ENCODE data around the gene ARIH2. TPM values are rescaled to one million over a fixed set of nuclear protein-coding genes. Genes with fewer than 3 reads are reported as not detected.

Gene ARIH2
- total and polyA plus RNA-seq, 2 experiments from 2014 or later = 76.4 to 118 TPM

- no peak overlapping the region for H3K4me2 ChIP-seq
- DNase-seq (ENCODE audit: low spot score) (no peak), ATAC-seq (no peak)
- Mint-ChIP-seq H3K9me3 (no peaks in the 10 kb centered on the region), H3K4me3 (no peak overlapping the region), H3K4me1 (no peaks in the 10 kb centered on the region; the same call in 2 of the 3 replicates), H3K27me3 (ENCODE audit: insufficient read depth, low read depth, poor library complexity) (peaks cover 4% of the 10 kb centered on the region), H3K36me3 (ENCODE audit: low read depth) (peaks cover 88% of the 10 kb centered on the region), H3K27ac (no peak overlapping the region)
- H2AFZ ChIP-seq = no peak overlapping the region
- H3K36me3 ChIP-seq (ENCODE audit: insufficient read depth) = peaks cover 46% of the 10 kb centered on the region
- H3K27me3 ChIP-seq (ENCODE audit: insufficient read depth) = no peaks in the 10 kb centered on the region
- no peak for TF ChIP-seq EZH2 (IDR thresholded peaks at IDR 0.05; ENCODE audit: low read depth, unreplicated experiment)
- no peak for TF ChIP-seq NANOG (IDR thresholded peaks at IDR 0.05; ENCODE audit: borderline replicate concordance)
- TF ChIP-seq ETS1 (IDR thresholded peaks at IDR 0.05) = no peak
- TF ChIP-seq ZNF114 (CRISPR knock-in tag; IDR thresholded peaks at IDR 0.05) = no peak
- no peak for TF ChIP-seq ZNF462 (CRISPR knock-in tag; IDR thresholded peaks at IDR 0.05)
- TF ChIP-seq POLR2AphosphoS5 (IDR thresholded peaks at IDR 0.05; ENCODE audit: low read depth) = no peak
- TF ChIP-seq EZH2phosphoT487 (IDR thresholded peaks at IDR 0.05; ENCODE audit: unreplicated experiment) = no peak
- TF ChIP-seq REST (IDR thresholded peaks at IDR 0.05; ENCODE audit: unreplicated experiment) = no peak
- TF ChIP-seq, protein P1, sequence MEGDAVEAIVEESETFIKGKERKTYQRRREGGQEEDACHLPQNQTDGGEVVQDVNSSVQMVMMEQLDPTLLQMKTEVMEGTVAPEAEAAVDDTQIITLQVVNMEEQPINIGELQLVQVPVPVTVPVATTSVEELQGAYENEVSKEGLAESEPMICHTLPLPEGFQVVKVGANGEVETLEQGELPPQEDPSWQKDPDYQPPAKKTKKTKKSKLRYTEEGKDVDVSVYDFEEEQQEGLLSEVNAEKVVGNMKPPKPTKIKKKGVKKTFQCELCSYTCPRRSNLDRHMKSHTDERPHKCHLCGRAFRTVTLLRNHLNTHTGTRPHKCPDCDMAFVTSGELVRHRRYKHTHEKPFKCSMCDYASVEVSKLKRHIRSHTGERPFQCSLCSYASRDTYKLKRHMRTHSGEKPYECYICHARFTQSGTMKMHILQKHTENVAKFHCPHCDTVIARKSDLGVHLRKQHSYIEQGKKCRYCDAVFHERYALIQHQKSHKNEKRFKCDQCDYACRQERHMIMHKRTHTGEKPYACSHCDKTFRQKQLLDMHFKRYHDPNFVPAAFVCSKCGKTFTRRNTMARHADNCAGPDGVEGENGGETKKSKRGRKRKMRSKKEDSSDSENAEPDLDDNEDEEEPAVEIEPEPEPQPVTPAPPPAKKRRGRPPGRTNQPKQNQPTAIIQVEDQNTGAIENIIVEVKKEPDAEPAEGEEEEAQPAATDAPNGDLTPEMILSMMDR (conservative IDR thresholded peaks at IDR 0.05; ENCODE audit: low read depth in 2 of 2) = no peak
- TF ChIP-seq STAT1 (IDR thresholded peaks at IDR 0.05; ENCODE audit: unreplicated experiment) = no peak
- TF ChIP-seq ZNF331 (CRISPR knock-in tag; IDR thresholded peaks at IDR 0.05; ENCODE audit: low read depth) = no peak
- no peak for TF ChIP-seq CREB1 (CRISPR knock-in tag; IDR thresholded peaks at IDR 0.05; ENCODE audit: low read depth)
- TF ChIP-seq JUNB (IDR thresholded peaks at IDR 0.05; ENCODE audit: unreplicated experiment) = no peak
- H3K9me2 ChIP-seq (ENCODE audit: insufficient read depth) = no peaks in the 10 kb centered on the region
- H3K79me2 ChIP-seq (replicated peaks; ENCODE audit: insufficient read depth) = peaks cover 100% of the 10 kb centered on the region
- peaks cover 6% of the 10 kb centered on the region; the same call in 1 of the 2 replicates for H3F3A ChIP-seq (replicated peaks; ENCODE audit: low read depth)
- no peak overlapping the region for H3K4me3 ChIP-seq
- H4K20me1 ChIP-seq (replicated peaks; ENCODE audit: insufficient read depth) = peaks cover 50% of the 10 kb centered on the region
- H3K27ac ChIP-seq (ENCODE audit: low read depth) = 0 out of 2 replicates have a peak overlapping the region, but pooled peaks have one; percentile 36
- no peaks in the 10 kb centered on the region for H3K4me1 ChIP-seq (ENCODE audit: insufficient read depth)
Observed at GRCh38 chr3:48929358-48930035, 10.9 kb downstream of the ARIH2 start.
